ENCODE results near the gene DIPK1A.

The DIPK1A gene

DNA sequence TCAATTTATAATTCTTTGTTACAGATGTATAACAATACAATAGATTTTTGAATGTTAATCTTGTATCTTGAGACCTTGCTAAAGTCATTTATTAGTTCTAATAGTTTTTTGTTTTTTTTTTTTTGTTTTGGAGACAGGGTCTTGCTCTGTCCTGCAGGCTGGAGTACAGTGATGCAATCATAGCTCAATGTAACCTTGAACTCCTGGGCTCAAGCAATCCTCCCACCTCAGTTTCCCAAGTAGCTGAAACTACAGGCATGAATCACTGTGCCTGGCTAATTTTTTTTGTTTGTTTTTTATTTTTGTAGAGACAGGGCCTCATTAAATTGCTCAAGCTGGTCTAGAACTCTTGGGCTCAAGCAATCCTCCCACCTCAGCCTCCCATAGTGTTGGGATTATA, 26.2 kb upstream of the DIPK1A start:
- no peak for TF ChIP-seq FOXM1 (IDR thresholded peaks at IDR 0.05; ENCODE audit: borderline replicate concordance, low read depth)
- TF ChIP-seq, protein P1, sequence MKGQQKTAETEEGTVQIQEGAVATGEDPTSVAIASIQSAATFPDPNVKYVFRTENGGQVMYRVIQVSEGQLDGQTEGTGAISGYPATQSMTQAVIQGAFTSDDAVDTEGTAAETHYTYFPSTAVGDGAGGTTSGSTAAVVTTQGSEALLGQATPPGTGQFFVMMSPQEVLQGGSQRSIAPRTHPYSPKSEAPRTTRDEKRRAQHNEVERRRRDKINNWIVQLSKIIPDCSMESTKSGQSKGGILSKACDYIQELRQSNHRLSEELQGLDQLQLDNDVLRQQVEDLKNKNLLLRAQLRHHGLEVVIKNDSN (IDR thresholded peaks at IDR 0.05) = no peak
- TF ChIP-seq CEBPB (IDR thresholded peaks at IDR 0.05) = no peak
- TF ChIP-seq EGR1 (IDR thresholded peaks at IDR 0.05) = no peak
- TF ChIP-seq TAF1 (IDR thresholded peaks at IDR 0.05; ENCODE audit: low read depth) = no peak
- no peak for TF ChIP-seq EP300 (IDR thresholded peaks at IDR 0.05; ENCODE audit: borderline replicate concordance)
- no peak for TF ChIP-seq YY1 (IDR thresholded peaks at IDR 0.05; ENCODE audit: low read depth)
- TF ChIP-seq NFIC (IDR thresholded peaks at IDR 0.05) = no peak
- TF ChIP-seq ZBTB7A (IDR thresholded peaks at IDR 0.05; ENCODE audit: low read depth) = no peak
- no peak for TF ChIP-seq CREB1 (IDR thresholded peaks at IDR 0.05; ENCODE audit: low read depth)
- TF ChIP-seq MAX (IDR thresholded peaks at IDR 0.05) = no peak
- TF ChIP-seq RAD21 (IDR thresholded peaks at IDR 0.05; ENCODE audit: low read depth) = no peak
- no peak for TF ChIP-seq TCF12 (IDR thresholded peaks at IDR 0.05; ENCODE audit: low read depth)
- TF ChIP-seq, protein P2, sequence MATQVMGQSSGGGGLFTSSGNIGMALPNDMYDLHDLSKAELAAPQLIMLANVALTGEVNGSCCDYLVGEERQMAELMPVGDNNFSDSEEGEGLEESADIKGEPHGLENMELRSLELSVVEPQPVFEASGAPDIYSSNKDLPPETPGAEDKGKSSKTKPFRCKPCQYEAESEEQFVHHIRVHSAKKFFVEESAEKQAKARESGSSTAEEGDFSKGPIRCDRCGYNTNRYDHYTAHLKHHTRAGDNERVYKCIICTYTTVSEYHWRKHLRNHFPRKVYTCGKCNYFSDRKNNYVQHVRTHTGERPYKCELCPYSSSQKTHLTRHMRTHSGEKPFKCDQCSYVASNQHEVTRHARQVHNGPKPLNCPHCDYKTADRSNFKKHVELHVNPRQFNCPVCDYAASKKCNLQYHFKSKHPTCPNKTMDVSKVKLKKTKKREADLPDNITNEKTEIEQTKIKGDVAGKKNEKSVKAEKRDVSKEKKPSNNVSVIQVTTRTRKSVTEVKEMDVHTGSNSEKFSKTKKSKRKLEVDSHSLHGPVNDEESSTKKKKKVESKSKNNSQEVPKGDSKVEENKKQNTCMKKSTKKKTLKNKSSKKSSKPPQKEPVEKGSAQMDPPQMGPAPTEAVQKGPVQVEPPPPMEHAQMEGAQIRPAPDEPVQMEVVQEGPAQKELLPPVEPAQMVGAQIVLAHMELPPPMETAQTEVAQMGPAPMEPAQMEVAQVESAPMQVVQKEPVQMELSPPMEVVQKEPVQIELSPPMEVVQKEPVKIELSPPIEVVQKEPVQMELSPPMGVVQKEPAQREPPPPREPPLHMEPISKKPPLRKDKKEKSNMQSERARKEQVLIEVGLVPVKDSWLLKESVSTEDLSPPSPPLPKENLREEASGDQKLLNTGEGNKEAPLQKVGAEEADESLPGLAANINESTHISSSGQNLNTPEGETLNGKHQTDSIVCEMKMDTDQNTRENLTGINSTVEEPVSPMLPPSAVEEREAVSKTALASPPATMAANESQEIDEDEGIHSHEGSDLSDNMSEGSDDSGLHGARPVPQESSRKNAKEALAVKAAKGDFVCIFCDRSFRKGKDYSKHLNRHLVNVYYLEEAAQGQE (IDR thresholded peaks at IDR 0.05; ENCODE audit: low read depth) = no peak
- TF ChIP-seq TEAD4 (IDR thresholded peaks at IDR 0.05) = no peak

DNA sequence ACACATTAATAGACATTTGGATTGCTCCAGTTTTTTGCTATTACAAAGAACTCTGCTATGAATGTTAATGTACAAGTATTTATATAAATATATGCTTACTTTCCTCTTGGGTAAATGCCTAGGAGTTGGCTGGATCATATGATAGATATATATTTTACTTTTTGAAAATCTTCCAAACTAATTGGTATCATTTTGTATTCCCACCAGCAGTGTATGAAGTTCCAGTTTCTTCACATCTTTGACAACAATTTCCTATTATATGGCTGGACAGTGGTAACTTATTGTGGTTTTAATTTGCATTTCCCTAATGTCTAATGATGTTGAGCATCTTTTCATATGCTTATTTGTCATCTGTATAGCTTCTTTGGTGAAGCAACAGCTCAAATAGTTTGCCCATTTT, 23.8 kb upstream of the DIPK1A start:
- TF ChIP-seq, protein P2 (IDR thresholded peaks at IDR 0.05; ENCODE audit: low read depth) = no peak
- no peak for TF ChIP-seq ZBTB7A (IDR thresholded peaks at IDR 0.05; ENCODE audit: low read depth)
- TF ChIP-seq CEBPB (IDR thresholded peaks at IDR 0.05) = no peak
- no peak for TF ChIP-seq EGR1 (IDR thresholded peaks at IDR 0.05)
- TF ChIP-seq EP300 (IDR thresholded peaks at IDR 0.05; ENCODE audit: borderline replicate concordance) = no peak
- TF ChIP-seq TEAD4 (IDR thresholded peaks at IDR 0.05) = no peak
- no peak for TF ChIP-seq MAX (IDR thresholded peaks at IDR 0.05)
- no peak for TF ChIP-seq RAD21 (IDR thresholded peaks at IDR 0.05; ENCODE audit: low read depth)
- TF ChIP-seq NFIC (IDR thresholded peaks at IDR 0.05) = no peak
- TF ChIP-seq TCF12 (IDR thresholded peaks at IDR 0.05; ENCODE audit: low read depth) = no peak

DNA sequence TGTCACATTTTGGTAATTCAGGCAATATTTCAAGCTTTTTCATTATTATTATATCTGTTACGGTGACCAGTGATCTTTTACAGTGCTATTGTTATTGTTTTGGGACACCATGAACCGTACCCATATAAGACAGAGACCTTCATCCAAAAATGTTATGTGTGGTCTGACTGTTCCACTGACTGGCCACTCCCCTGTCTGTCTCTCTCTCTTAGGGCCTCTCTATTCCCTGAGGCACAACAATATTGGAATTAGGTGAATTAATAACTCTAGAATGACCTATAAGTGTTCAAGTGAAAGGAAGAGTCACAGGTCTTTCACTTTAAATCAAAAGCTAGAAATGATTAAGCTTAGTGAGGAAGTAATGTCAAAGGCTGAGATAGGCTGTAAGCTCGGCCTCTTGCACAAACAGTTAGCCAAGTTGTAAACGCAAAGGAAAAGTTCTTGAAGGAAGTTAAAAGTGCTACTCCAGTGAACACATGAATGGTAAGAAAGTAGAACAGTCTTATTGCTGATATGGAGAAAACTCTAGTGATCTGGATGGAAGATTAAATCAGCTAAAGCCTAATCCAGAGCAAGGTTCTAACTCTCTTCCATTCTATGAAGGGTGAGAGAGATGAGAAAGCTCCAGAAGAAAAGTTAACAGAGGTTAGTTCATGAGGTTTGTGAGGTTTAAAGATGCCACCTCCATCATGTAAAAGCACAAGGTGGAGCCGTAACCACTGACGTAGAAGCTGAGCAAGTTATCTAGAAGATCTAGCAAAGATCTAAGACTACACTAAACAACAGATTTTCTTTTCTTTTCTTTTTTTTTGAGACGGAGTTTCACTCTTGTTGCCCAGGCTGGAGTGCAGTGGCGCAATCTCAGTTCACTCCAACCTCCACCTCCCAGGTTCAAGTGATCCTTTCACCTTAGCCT, 19.7 kb upstream of the DIPK1A start:
- TF ChIP-seq FOXM1 (IDR thresholded peaks at IDR 0.05; ENCODE audit: borderline replicate concordance, low read depth) (no peak), YY1 (IDR thresholded peaks at IDR 0.05; ENCODE audit: low read depth) (no peak), TCF12 (IDR thresholded peaks at IDR 0.05; ENCODE audit: low read depth) (no peak), NFIC (IDR thresholded peaks at IDR 0.05) (no peak), CREB1 (IDR thresholded peaks at IDR 0.05; ENCODE audit: low read depth) (no peak), EGR1 (IDR thresholded peaks at IDR 0.05) (no peak), CEBPB (IDR thresholded peaks at IDR 0.05) (no peak), TAF1 (IDR thresholded peaks at IDR 0.05; ENCODE audit: low read depth) (no peak), RAD21 (IDR thresholded peaks at IDR 0.05; ENCODE audit: low read depth) (no peak), MAX (IDR thresholded peaks at IDR 0.05) (no peak), EP300 (IDR thresholded peaks at IDR 0.05; ENCODE audit: borderline replicate concordance) (no peak), ZBTB7A (IDR thresholded peaks at IDR 0.05; ENCODE audit: low read depth) (no peak), TEAD4 (IDR thresholded peaks at IDR 0.05) (no peak)
- TF ChIP-seq, protein P2 (IDR thresholded peaks at IDR 0.05; ENCODE audit: low read depth) = no peak
- TF ChIP-seq, protein P1 (IDR thresholded peaks at IDR 0.05) = no peak
